Fibroblast of peridontal ligament (primary cell): ENCODE results near the gene COA4.
"Not testable (repeated sequence)": the region's sequence is repeated elsewhere in the genome, so short reads cannot be mapped to it uniquely, and the experiment has no call there.

Experiments used
- DNase-seq: peaks from one replicate; pipeline ENCODE4 v3.0.0-alpha.2; 2010; ENCODE audit errors: extremely low read depth

The COA4 gene

DNA sequence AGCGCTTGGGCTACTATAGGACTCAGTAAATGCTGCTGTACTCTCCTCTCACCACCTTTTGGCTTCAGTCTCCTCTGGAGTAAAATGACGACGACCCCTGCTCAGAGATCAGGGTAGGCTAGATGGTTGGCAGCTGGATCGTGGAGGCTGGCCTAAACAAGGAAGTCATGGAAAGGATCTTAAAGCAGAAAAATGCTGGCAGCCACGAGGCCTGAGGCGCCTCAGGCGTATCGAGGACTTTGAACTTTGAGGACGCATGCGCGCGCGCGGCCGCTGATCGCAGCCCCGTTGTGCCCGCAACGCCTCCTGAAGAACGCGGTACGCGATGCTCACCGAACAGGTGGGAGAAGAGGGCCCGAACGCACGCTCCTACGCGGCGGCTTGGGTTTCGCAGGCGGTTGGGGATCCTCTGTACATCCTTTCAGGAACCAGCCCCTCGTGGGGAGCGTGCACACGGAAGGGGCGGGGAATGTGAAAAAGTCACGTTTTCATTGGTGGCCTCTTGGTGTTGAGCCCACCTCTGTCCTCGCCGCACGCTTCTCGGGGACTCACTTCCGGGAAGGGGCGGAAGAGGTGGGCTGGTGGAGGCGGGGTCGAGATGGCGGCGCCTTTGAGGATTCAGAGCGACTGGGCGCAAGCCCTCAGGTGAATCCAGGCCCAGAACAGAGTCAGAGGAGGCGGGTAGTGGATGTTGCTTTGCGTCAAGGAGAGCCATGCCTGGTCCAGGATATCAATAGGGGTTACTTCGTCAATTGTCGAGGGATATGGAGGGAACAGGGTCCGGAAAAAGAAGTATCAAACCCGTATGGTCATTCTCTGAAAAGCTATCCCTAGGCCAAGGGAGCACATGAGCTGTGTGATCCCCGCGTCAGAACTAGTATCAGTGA, at the start of gene COA4, which contains the start of gene PAAF1:
COA4 (minus strand) TSS at position 423 of the 887 bp plus-strand sequence. CDS start 3,468 bp downstream, outside the sequence.
PAAF1 (plus strand) TSS at position 576 of the 887 bp plus-strand sequence; CDS start at position 599, 23 bp downstream.
- peak; percentile 92 for DNase-seq

DNA sequence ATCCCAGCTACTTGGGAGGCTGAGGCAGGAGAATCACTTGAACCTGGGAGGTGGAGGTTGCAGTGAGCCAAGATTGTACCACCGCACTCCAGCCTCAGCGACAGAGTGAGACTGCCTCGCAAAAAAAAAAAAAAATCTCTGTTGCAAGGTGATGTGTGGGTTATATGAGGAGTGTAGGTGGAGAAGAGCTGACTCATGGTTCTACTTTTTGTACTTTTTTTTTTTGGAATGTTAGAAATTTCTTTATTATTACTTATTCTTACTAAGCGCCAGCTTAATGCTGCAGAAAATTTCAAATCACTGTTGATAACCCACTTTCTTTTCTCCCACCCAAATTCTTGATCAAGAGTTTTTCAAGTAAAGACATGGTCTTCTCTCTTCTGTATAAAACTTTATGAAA, 44.5 kb upstream of the COA4 start:
- no peak for DNase-seq

DNA sequence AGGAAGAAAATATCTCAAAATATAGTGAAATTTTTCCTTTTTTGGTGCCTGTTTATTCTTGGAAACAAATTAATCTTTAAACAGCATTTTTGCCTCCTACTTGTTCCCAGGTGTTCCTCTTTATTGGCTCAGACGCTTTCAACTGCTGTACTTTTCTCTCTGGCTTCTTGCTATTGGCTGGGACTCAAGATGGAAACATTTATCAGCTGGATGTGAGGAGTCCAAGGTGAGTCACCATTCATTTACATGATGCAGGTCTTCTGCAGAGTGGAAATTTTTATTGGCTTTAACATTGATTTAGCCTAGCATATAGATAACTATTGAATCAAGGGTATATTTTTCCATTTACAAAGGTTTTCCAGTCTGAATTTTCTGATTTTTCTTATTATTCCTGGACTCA, 39.8 kb upstream of the COA4 start:
- DNase-seq, result no peak

DNA sequence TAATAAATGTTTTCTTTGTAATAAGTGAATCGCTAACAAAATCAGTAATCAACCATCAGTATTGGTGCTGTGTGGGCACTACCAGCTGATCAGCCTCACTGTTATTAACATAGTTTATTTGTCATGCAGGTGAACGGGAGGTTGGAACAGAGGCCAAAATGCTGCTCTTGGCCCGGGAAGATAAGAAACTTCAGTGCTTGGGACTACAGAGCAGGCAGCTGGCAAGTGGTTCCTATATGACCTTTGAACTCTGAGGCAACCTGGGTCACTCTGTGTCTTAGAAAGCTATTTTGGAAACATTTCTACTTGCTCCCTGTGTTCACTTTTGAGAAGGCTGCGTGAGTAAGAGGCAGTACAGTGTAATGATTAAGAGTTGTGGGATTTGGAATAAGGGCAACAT, 37.6 kb upstream of the COA4 start:
- no peak for DNase-seq

DNA sequence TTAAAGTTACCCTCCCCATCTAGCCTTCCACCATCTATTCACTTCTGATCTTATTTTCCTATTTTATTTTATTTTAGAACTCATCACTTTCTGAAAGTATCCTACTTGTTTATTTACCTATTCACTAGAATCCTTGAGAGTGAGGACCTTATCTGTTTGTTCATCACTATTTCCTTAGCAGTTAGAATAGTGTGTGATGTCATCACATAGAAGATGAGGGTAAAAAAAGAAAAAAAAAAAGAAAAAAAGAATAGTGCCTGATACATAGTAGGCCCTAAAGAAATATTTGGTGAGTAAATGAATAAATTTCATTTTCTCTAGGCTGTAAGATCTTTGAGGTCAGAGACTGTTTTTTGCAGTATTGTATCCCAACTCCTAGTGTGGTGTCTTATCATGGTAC, 36.8 kb upstream of the COA4 start:
- DNase-seq, result no peak

DNA sequence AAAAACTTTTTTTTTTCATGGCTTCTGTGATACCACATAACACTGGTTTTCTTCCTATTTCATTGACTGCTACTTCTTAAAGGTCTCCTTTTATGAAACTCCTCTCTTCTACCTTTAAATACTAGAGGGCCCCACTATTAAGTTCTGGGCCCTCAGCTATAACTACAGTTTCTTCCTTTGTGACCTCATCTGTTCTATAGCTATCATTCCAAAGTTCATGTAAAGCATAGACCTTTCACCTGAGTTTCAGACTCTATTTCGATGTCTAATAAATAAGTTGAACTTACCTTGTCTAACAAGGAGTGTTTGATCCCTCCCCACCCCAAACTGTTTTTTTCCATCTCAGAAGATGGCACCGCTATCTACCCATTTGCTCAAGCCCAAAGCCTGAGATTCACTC, 35.4 kb upstream of the COA4 start:
- DNase-seq, result no peak

DNA sequence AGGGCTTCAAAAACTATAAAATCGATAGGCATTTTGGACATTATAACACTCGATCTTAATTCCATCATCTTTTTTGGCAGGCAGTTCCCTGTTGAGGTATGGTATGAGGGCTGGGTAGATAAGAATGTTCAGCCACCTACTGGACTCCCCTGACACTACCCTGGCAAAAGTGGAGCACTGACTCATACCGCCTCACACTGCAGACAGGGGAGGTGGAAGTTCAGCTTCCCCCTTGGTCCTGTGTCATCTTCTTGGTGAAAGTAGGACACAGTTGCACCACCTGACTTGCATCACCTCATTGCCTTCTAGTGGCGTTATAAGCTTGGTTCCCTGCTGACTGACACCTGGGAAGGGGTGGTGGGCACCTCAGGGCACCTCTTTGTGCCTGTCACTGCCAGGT, 30.5 kb upstream of the COA4 start:
- DNase-seq, result no peak

DNA sequence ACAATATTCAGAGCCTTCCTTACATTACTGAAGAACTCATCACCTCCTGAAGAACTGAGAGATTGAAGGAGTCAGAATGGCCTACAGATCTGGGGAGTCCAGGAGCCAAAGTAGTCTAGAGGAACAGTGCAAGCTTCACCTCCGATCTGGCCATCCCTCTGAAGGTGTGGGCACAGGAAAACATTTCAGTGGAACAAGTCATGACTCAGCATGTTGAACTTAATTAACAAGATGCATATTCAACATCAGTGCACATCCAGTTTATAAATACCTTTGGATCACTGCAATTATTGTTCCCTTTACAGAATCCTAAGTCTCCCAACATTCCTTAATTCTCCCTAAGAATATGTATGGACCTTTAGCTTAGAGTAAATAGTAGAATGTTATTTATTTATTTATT, 25.7 kb upstream of the COA4 start:
- no peak for DNase-seq

DNA sequence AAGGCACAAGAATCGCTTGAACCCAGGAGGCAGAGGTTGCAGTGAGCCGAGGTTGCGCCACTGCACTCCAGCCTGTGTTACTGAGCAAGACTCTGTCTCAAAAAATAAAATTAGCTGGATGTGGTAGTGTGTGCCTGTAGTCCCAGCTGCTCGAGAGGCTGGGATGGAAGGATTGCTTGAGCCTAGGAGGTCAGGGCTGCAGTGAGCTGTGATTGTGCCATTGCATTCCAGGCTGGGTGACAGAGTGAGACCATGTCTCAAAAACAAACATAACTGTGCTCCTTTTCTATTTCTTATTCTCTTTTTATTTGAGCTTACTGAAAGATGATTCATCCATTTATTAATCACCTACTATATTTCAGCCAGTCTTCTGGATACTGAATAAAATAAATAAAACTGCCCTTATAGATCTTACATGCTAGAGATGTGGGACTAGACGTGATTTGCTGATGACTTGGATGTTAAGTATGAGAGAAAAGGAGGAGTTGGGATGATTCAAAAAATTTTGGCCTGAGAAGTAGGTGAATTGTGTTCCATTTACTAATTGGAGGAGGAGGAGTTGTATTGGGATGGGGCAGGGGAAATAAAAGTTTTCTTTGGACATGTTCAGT, 18.2 kb upstream of the COA4 start:
- peak; percentile 19 for DNase-seq

DNA sequence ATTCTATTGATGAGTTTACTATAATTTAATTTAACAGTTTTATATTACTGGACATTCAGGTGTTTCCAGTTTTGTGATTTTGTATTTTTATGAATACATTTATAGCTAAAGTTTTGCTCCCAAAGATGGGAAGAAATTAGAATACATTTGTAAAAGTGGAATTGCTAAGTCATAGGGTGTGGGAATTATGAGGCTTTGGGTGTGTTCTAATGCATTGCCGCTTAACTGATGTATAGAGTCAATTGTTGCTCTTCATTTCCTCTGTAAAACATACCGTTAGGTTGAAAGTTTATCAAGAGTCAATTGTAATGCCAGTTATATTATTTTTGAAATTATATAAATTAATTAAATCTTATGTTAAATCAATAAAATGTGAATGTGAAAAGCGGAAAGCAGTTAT, 16.4 kb upstream of the COA4 start:
- no peak for DNase-seq

DNA sequence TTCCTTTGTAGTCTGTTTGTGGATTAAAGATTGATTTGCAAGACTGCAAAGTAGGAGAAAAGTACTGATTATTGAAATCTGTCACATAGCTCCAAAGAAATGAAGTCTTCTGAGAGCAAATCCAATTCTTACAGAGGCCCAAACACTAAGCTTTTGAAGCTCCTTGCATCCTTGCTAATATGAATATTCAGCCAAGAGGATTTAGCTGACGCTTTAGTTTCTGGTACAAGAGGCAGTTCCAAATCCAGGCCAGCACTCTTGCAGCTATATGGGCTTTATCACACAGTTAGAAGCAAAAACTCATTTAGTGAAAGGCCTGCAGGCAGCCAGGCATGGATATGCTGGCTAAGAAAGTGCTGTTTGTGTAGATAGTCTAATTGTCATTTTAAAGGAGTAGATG, 12.9 kb upstream of the COA4 start:
- no peak for DNase-seq

DNA sequence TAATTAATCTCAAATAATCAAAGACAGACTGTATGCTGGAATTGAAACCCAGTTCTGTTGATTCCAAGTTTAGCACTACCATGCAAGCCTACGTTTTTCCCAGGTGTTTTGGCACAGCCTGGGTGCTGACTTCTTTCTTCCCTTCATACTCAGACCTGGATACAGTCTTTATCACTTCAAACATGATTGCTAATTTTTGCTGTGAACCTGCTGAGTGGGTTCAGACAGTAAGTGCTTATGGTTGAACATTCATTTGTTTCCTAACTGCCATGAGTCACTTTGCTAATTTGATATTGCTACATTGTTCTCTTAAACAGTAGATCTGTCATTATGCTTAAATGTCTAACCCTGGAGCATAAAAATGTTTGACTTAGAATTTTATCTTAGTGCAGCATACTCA, 12.4 kb upstream of the COA4 start:
- DNase-seq, result peak; percentile 47

DNA sequence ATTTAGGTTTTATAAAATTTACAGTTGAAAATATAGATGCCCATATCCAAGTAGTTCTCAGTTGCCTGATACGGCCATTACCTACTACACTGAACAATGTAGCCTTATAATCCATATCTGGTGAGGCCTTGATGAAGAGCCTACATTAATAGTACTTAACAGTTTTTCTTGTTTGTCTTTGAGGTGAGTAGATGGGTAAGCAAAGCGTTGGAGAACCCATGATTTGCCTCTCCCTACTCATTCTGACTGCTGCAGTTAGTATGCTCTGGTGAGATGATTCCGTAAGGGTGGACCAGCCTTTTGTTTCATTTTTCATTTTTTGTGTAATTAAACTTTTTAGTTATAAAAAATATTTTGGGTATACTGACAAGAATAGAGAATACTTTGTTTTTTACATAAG, 11.6 kb upstream of the COA4 start:
- DNase-seq, result no peak

DNA sequence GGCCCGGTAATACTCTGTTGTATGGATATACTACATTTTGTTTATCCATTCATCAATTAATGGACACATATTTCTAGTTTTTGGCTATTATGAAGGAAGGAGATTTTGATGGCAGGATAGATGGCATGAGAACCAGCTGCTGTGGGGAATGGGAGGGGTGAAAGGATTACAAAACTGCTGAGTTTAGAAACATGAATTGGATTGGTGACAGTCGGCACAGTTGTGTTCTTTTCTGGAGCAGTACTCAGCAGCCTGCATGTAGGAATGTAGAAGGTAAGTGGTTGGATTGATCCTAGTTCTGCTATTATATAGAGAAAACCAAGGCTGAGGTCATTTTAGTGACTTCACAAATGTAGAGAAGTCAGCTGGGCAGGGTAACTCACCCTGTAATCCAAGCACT, 7.2 kb upstream of the COA4 start:
- no peak for DNase-seq

DNA sequence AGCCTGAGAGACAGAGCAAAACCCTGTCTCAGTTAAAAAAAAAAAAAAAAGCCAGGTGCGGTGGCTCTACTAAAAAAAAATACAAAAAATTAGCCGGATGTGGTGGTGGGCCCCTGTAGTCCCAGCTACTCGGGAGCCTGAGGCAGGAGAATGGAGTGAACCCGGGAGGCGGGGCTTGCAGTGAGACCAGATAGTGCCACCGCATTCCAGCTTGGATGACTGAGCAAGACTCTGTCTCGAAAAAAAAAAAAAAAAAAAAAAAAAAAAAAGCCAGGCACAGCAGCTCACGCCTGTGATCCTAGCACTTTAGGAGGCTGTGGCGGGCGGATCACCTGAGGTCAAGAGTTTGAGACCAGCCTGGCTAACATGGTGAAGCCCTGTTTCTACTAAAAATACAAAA, 3.8 kb upstream of the COA4 start:
- not testable (repeated sequence) for DNase-seq

DNA sequence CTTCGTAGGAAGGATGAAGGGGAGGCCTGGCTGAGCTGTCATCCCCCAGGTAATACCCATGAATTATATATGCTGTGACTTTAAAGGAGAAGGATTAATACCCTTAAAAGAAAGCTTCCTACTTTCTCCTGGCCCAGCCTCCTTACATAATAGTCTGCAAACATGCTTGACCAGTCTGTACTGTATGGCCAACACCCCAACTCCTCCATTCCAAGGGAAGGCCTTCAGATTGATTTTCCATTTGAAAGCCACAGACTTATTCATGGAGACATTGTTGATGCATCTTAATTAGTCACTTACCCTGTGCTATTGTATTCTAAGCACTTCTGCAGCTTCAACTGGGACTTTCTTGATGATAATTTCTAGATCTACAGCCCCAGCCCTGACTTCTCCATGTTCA, 2.1 kb upstream of the COA4 start:
- DNase-seq, result no peak

DNA sequence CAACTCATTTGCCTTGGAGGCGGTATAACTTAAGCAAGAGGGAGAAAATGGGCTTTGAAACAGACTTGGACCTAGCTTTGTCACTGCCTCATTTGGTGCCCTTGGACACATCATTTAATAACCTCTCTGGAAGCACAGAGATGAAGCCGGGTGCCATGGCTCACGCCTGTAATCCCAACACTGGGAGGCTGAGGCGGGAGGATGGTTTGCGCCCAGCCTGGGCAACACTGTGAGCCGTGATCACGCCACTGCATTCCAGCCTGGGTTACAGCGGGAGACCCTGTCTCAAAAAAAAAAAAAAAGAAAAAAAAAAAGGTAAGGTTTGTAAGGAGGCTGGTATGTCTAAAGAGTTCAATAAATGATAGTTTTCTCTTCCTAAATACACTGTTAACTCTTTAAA, 806 bp downstream of the COA4 start:
- DNase-seq, result no peak

DNA sequence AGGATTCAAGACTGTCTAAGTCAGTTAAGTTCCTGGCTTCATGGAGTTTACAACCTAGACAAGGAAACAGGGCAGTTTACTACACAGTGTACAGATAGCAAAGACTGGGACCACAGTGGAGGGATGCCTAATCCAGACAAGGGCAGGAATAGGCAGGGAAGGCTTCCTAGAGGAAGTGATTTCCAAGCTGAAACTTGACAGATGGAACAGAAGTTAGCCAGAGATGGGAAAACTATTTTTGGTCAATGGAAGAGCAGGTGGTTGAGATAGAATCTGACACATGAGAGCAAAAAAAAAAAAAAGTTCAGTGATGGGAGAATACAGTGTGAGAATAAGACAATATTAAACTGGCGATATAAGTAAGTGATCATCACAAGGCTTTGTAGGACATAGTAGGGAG, 1.3 kb downstream of the COA4 start:
- no peak for DNase-seq

DNA sequence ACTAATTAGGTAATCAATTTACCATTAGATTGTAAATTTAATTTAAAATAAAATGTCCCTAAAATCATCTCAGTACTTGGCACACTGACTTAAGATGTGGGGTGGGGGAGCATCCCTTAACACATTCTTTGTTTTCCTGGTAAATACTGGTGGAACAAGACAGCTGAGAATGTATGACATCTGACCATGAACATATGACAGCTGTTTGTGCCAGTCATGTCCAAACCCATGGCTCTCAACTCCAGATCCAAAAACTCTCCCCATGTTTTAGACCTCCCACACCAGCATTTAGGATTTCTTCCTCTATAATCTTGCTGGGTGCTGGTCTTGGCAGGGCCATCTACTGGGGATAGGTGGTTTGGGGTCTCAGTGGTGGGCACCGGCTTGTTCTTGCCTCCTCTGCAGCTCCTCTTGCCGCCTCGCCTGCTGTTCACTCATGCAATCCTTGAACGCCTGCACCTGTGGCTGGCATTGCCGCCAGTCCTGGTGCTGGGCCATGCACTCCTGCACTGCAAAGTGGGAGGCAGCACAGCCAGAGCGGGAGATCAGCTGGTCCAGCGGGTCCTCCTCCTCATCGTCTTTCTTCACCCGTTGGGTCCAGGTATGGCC, 3.8 kb downstream of the COA4 start:
- DNase-seq, result no peak

DNA sequence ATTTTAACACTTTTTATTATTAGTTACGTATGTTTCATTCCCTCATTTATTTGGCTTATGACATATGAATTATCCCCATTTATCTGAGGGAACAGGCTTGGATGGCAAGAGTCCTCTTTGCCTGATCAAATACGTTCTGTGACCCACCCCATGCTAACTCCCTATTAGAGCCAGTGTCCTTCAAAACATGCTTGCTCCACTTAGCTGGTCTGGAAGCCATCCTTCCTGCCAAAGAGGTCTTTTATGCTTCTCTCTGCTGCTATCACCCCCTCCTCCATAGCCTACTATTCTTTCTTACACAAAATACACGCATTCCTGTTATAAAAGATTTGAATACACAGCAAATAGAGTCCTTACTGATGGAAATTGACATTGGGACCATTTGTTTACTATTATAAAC, 6.4 kb downstream of the COA4 start:
- DNase-seq, result no peak

DNA sequence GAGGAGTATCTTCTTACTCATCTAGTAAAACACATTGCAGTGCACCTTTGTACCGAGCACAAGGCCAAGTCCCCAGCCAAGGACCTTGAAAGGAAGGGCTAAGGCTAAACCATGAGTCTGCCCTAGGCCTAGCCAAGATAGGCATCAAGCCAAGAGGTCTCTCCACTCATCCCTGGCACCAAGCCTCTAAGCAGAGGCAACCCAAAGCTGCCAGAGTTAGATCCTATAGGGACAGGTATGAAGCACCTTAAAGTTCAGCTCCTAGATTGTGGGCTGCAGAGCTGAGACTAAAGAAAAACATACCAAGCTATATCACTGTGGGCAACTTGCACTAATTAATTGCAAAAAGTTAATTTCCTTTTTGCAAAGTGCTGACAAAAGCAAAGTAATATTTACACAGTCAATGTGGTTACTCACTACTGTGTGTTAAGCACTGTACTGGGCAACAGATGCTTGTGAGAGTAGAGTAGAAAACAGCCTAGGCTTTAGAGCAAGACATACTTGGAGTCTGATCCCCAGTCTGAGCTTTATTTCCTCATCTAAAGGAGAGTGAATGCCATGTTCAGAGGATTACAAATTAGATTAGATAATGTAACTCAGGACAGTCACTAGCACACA, 7.2 kb downstream of the COA4 start:
- DNase-seq, result no peak

DNA sequence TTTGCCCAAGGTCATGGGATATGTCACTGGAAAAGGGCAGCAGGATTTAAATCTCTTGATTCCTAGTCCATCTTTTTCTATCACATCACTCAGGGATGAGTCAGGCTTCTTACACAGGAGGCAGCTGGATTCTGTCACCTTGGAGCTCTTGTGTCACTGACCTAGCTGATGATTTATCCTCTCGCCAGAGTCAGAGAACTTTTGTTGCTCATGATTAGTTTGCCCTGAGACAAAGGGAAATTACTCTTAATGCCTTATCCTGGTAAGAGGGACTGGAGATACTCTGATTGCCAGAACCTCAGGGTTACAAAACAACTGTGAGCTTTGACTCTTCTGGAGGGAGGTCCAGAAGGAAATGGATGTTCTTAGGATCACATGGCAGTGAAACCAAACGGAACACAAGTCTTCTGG, 10.1 kb downstream of the COA4 start:
- peak; percentile 86 for DNase-seq
